RWPE2 (cell line): Measurements from ENCODE around the gene ALDH2.
"Not testable (repeated sequence)": the region's sequence is repeated elsewhere in the genome, so short reads cannot be mapped to it uniquely, and the experiment has no call there.

Experiments used
- ATAC-seq: fragments of 200-7000 bp; cut with Tn5 transposase; 3 replicates; pipeline ENCODE4 v1.9.1; 2021; ENCODE audit warnings: low read depth
- DNase-seq: peaks from one replicate; pipeline ENCODE4 v3.0.0-alpha.2; 2020; ENCODE audit warnings: low spot score
- H3K27ac ChIP-seq: fragments of 450-650 bp; 2 replicates; pipeline ENCODE4 v1.5.1; 2017; ENCODE audit warnings: mild to moderate bottlenecking; ENCODE audit not compliant: poor library complexity, severe bottlenecking
- H3K27me3 ChIP-seq: fragments of 250-450 bp; sonication (Bioruptor Pico); 2 replicates; pipeline ENCODE4 v1.5.1; 2021; ENCODE audit warnings: mild to moderate bottlenecking, moderate library complexity; ENCODE audit not compliant: insufficient read depth, poor library complexity, severe bottlenecking
- H3K36me3 ChIP-seq: fragments of 250-450 bp; sonication (Bioruptor Pico); 2 replicates; pipeline ENCODE4 v1.5.1; 2020; ENCODE audit warnings: low read depth, mild to moderate bottlenecking, moderate library complexity
- H3K4me1 ChIP-seq: fragments of 250-450 bp; sonication (Bioruptor Pico); 2 replicates; pipeline ENCODE4 v1.5.1; 2021; ENCODE audit warnings: mild to moderate bottlenecking, moderate library complexity; ENCODE audit not compliant: insufficient read depth, poor library complexity, severe bottlenecking
- H3K4me3 ChIP-seq: fragments of 250-450 bp; sonication (Bioruptor Pico); 2 replicates; pipeline ENCODE4 v1.5.1; 2021; ENCODE audit warnings: mild to moderate bottlenecking, moderate library complexity; ENCODE audit not compliant: severe bottlenecking
- H3K9me3 ChIP-seq: fragments of 250-450 bp; sonication (Bioruptor Pico); 2 replicates; pipeline ENCODE4 v1.5.1; 2021; ENCODE audit warnings: mild to moderate bottlenecking, moderate library complexity; ENCODE audit not compliant: severe bottlenecking
- TF ChIP-seq, protein P1 (sequence below): fragments of 450-650 bp; IDR thresholded peaks from one replicate; pipeline ENCODE4 v1.5.1; 2017; ENCODE audit warnings: mild to moderate bottlenecking, moderate library complexity; ENCODE audit not compliant: poor library complexity, severe bottlenecking

The ALDH2 gene

DNA sequence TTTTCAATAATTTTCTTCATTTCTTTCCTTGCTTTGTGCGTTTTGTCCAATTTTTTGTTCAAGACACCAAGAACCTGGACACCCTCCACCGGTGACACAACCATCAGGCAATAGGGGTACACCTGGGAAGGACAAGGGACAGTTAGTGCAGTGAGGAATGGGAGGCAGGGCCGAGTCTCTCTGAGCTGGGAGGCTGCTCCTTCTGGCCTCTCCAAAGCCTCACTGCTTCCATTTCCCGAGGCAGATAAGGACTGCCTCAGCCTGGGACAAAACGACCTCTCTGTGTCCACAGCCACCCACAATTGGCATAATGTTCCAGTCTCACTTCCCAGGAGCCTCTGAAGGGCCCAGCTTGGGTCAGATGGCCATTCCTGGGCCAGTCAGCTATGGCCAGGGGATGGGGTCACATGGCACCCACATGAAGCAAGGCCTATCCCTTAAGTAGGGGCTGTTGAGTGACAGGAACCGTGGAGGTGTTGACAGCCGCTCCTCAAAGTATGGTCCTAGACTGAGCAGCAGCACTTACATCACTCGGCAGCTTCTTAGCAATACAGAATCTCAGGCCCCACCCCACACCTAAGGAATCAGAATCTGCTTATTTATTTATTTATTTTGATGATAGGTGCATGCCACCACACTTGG, 61.7 kb downstream of the ALDH2 start:
- no peak overlapping the region for H3K4me3 ChIP-seq
- no peak for DNase-seq
- H3K27me3 ChIP-seq: no peaks in the 10 kb centered on the region
- TF ChIP-seq, protein P1, sequence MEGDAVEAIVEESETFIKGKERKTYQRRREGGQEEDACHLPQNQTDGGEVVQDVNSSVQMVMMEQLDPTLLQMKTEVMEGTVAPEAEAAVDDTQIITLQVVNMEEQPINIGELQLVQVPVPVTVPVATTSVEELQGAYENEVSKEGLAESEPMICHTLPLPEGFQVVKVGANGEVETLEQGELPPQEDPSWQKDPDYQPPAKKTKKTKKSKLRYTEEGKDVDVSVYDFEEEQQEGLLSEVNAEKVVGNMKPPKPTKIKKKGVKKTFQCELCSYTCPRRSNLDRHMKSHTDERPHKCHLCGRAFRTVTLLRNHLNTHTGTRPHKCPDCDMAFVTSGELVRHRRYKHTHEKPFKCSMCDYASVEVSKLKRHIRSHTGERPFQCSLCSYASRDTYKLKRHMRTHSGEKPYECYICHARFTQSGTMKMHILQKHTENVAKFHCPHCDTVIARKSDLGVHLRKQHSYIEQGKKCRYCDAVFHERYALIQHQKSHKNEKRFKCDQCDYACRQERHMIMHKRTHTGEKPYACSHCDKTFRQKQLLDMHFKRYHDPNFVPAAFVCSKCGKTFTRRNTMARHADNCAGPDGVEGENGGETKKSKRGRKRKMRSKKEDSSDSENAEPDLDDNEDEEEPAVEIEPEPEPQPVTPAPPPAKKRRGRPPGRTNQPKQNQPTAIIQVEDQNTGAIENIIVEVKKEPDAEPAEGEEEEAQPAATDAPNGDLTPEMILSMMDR: no peak
- ATAC-seq: no peak
- no peaks in the 10 kb centered on the region for H3K4me1 ChIP-seq
- H3K9me3 ChIP-seq: no peaks in the 10 kb centered on the region
- no peaks in the 10 kb centered on the region for H3K36me3 ChIP-seq
- H3K27ac ChIP-seq: no peak overlapping the region

DNA sequence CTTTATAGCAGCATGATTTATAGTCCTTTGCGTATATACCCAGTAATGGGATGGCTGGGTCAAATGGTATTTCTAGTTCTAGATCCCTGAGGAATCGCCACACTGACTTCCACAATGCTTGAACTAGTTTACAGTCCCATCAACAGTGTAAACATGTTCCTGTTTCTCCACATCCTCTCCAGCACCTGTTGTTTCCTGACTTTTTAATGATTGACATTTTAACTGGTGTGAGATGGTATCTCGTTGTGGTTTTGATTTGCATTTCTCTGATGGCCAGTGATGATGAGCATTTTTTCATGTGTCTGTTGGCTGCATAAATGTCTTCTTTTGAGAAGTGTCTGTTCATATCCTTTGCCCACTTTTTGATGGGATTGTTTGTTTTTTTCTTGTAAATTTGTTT, 62.9 kb downstream of the ALDH2 start:
- H3K27ac ChIP-seq, H3K27me3 ChIP-seq, DNase-seq, H3K36me3 ChIP-seq, ATAC-seq, H3K4me3 ChIP-seq, H3K9me3 ChIP-seq, H3K4me1 ChIP-seq: not testable (repeated sequence)

DNA sequence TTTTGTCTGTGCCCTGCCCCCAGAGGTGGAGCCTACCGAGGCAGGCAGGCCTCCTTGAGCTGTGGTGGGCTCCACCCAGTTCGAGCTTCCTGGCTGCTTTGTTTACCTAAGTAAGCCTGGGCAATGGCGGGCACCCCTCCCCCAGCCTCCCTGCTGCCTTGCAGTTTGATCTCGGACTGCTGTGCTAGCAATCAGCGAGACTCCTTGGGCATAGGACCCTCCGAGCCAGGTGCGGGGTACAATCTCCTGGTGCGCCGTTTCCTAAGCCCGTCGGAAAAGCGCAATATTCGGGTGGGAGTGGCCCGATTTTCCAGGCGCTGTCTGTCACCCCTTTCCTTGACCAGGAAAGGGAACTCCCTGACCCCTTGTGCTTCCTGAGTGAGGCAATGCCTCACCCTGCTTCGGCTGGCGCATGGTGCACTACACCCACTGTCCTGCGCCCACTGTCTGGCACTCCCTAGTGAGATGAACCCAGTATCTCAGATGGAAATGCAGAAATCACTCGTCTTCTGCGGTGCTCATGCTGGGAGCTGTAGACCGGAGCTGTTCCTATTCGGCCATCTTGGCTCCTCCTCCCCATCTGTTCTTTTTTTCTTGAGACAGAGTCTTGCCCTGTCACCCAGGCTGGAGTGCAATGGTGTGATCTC, 68.1 kb downstream of the ALDH2 start:
- not testable (repeated sequence) for H3K27me3 ChIP-seq, ATAC-seq, H3K4me1 ChIP-seq, H3K36me3 ChIP-seq, H3K4me3 ChIP-seq, H3K27ac ChIP-seq, H3K9me3 ChIP-seq, DNase-seq

DNA sequence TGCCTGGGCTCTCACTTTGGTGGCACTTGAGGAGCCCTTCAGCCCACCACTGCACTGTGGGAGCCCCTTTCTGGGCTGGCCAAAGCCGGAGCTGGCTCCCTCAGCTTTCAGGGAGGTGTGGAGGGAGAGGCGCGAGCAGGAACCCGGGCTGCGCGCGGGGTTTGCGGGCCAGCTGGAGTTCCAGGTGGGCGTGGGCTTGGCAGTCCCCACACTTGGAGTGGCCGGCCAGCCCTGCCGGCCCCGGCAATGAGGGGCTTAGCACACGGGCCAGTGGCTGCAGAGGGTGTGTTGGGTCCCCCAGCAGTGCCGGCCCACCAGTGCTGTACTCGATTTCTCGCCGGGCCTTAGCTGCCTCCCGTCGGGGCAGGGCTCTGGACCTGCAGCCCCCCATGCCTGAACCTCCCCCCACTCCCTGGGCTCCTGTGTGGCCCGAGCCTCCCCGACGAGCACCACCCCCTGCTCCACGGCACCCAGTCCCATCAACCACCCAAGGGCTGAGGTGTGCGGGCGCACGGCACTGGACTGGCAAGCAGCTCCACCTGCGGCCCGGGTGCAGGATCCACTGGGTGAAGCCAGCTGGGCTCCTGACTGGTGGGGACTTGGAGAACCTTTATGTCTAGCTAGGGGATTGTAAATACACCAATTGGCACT, 68.9 kb downstream of the ALDH2 start:
- not testable (repeated sequence) for H3K4me1 ChIP-seq

DNA sequence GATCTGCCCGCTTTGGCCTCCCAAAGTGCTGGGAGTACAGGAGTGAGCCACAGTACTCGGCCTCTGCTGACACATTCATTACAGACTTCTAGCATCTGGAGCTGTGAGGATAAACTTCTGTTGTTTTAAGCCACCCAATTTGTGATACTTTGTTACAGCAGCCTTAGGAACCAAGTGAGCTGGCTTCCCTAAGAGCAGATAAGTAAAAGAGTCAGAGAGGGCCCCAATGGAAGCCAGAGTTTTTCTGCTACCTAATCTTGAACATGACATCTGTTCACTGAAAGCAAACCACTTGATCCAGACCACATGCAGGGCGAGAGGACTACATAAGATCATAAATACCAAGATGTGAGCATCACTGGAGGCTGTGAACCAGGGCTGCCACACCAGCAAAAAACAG, 71.6 kb downstream of the ALDH2 start:
- ATAC-seq (no peak), DNase-seq (no peak)
- peaks cover 1% of the 10 kb centered on the region for H3K4me1 ChIP-seq
- TF ChIP-seq, protein P1: no peak
- no peak overlapping the region for H3K4me3 ChIP-seq
- H3K27ac ChIP-seq: no peak overlapping the region
- peaks cover 12% of the 10 kb centered on the region; the same call in 1 of the 2 replicates for H3K36me3 ChIP-seq
- no peaks in the 10 kb centered on the region for H3K9me3 ChIP-seq
- no peaks in the 10 kb centered on the region for H3K27me3 ChIP-seq

More for the DNA sequence above, 68.9 kb downstream of the ALDH2 start:
- DNase-seq, ATAC-seq, H3K9me3 ChIP-seq, H3K27me3 ChIP-seq, H3K4me3 ChIP-seq, H3K27ac ChIP-seq: not testable (repeated sequence)
- peaks cover 12% of the 10 kb centered on the region; the same call in 1 of the 2 replicates for H3K36me3 ChIP-seq

DNA sequence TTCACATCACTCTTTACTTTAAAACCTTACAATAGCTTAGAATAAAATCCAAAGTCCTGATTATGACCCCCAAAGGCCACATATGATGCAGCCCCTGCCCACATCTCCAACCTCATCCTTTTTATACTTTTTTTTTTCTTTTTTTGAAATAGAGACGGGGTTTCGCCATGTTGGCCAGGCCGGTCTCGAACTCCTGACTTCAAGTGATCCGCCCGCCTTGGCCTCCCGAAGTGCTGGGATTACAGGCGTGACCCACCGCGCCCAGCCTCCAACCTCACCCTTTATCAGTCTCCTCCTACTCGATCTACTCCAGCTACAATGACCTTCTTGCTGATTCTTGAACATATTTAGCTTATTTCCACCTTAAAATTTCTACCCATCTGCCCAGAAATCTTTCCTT, 74.1 kb downstream of the ALDH2 start:
- Histone ChIP-seq H3K9me3 (no peaks in the 10 kb centered on the region), H3K36me3 (peaks cover 27% of the 10 kb centered on the region), H3K27ac (peak overlapping the region; percentile 65), H3K4me1 (peaks cover 5% of the 10 kb centered on the region), H3K27me3 (no peaks in the 10 kb centered on the region), H3K4me3 (peak overlapping the region; percentile 80)
- TF ChIP-seq, protein P1: no peak
- DNase-seq (no peak), ATAC-seq (no peak)
